GM23338 (cell line): Measurements from ENCODE around the gene ANAPC2. TPM values are rescaled to one million over a fixed set of nuclear protein-coding genes. Genes with fewer than 3 reads are reported as not detected.

Experiments used
- ATAC-seq: fragments of 200-7000 bp; cut with Tn5 transposase; 3 replicates; pipeline ENCODE4 v1.9.1; 2020
- DNase-seq: peaks from one replicate; pipeline ENCODE4 v3.0.0-alpha.2; 2015; ENCODE audit warnings: low spot score
- H2AFZ ChIP-seq: fragments of 200-600 bp; sonication (generic); 2 replicates; pipeline ENCODE4 v1.8.0; 2016; ENCODE audit warnings: antibody characterized with exemption, mild to moderate bottlenecking, moderate library complexity
- H3F3A ChIP-seq: fragments of 200-600 bp; sonication (generic); replicated peaks from 2 replicates; pipeline ENCODE4 v1.8.0; 2017; ENCODE audit warnings: antibody characterized with exemption, mixed run types, low read depth
- H3K27ac ChIP-seq: fragments of 200-600 bp; sonication (generic); 2 replicates; pipeline ENCODE4 v1.6.1; 2016; ENCODE audit warnings: low read depth
- H3K27me3 ChIP-seq: fragments of 200-600 bp; sonication (generic); 2 replicates; pipeline ENCODE4 v1.8.0; 2016; ENCODE audit warnings: mild to moderate bottlenecking, mixed run types, moderate library complexity; ENCODE audit not compliant: insufficient read depth
- H3K36me3 ChIP-seq: fragments of 200-600 bp; sonication (generic); 2 replicates; pipeline ENCODE4 v1.8.0; 2016; ENCODE audit warnings: mild to moderate bottlenecking; ENCODE audit not compliant: insufficient read depth
- H3K4me1 ChIP-seq: fragments of 200-600 bp; sonication (generic); 2 replicates; pipeline ENCODE4 v1.8.0; 2016; ENCODE audit warnings: mild to moderate bottlenecking, moderate library complexity; ENCODE audit not compliant: insufficient read depth
- H3K4me2 ChIP-seq: fragments of 200-600 bp; sonication (generic); 2 replicates; pipeline ENCODE4 v1.7.1; 2017; ENCODE audit warnings: mixed run types
- H3K4me3 ChIP-seq: fragments of 200-600 bp; sonication (generic); 2 replicates; pipeline ENCODE4 v1.6.1; 2016; ENCODE audit warnings: mixed run types
- H3K79me2 ChIP-seq: fragments of 200-600 bp; sonication (generic); replicated peaks from 2 replicates; pipeline ENCODE4 v1.8.0; 2017; ENCODE audit warnings: mild to moderate bottlenecking; ENCODE audit not compliant: insufficient read depth
- H3K9me2 ChIP-seq: fragments of 200-600 bp; sonication (generic); 2 replicates; pipeline ENCODE4 v1.8.0; 2017; ENCODE audit not compliant: insufficient read depth
- H4K20me1 ChIP-seq: fragments of 200-600 bp; sonication (generic); replicated peaks from 2 replicates; pipeline ENCODE4 v1.8.0; 2017; ENCODE audit warnings: mild to moderate bottlenecking; ENCODE audit not compliant: insufficient read depth
- H3K27ac Mint-ChIP-seq: 2 replicates; pipeline ENCODE4 v1.8.0; 2020; ENCODE audit warnings: inconsistent platforms, mild to moderate bottlenecking, moderate library complexity, mixed read lengths
- H3K27me3 Mint-ChIP-seq: 3 replicates; pipeline ENCODE4 v1.8.0; 2022; ENCODE audit warnings: low read depth, mild to moderate bottlenecking, moderate library complexity, mixed read lengths, inconsistent platforms; ENCODE audit not compliant: insufficient read depth, poor library complexity
- H3K36me3 Mint-ChIP-seq: 3 replicates; pipeline ENCODE4 v1.8.0; 2021; ENCODE audit warnings: low read depth, mild to moderate bottlenecking, inconsistent platforms, moderate library complexity, mixed read lengths
- H3K4me1 Mint-ChIP-seq: 3 replicates; pipeline ENCODE4 v1.8.0; 2020; ENCODE audit warnings: mild to moderate bottlenecking, inconsistent platforms, mixed read lengths
- H3K4me3 Mint-ChIP-seq: 3 replicates; pipeline ENCODE4 v1.8.0; 2021; ENCODE audit warnings: moderate library complexity, mild to moderate bottlenecking, inconsistent platforms, mixed read lengths
- H3K9me3 Mint-ChIP-seq: 3 replicates; pipeline ENCODE4 v1.8.0; 2020; ENCODE audit warnings: moderate library complexity, mild to moderate bottlenecking, inconsistent platforms, mixed read lengths
- CREB1 ChIP-seq: fragments of 250-450 bp; sonication (Bioruptor Pico); IDR thresholded peaks from 2 replicates; pipeline ENCODE4 v1.5.0; 2020; ENCODE audit warnings: low read depth, mild to moderate bottlenecking, moderate library complexity
- CTCF ChIP-seq, 2 experiments: fragments of 200-600 bp in 1 of 2; sonication (generic) in 1 of 2; conservative IDR thresholded peaks; 2 replicates each; pipeline versions ENCODE4 v1.5.1 to v1.6.1; 2016 to 2017; ENCODE audit warnings: antibody characterized with exemption in 2 of 2, low read depth in 2 of 2, mild to moderate bottlenecking in 2 of 2, moderate library complexity in 1 of 2
- EZH2 ChIP-seq: fragments of 200-600 bp; sonication (generic); IDR thresholded peaks from one replicate; pipeline ENCODE4 v1.8.0; 2017; ENCODE audit warnings: antibody characterized with exemption, mild to moderate bottlenecking, low read depth; ENCODE audit not compliant: unreplicated experiment
- EZH2phosphoT487 ChIP-seq: fragments of 200-600 bp; sonication (generic); IDR thresholded peaks from one replicate; pipeline ENCODE4 v1.8.1; 2018; ENCODE audit warnings: antibody characterized with exemption; ENCODE audit not compliant: unreplicated experiment
- NANOG ChIP-seq: IDR thresholded peaks from 2 replicates; pipeline ENCODE4 v1.6.1; 2016; ENCODE audit warnings: antibody characterized with exemption, borderline replicate concordance
- POLR2AphosphoS5 ChIP-seq: IDR thresholded peaks from 2 replicates; pipeline ENCODE4 v1.6.1; 2016; ENCODE audit warnings: antibody characterized with exemption, low read depth
- REST ChIP-seq: IDR thresholded peaks from one replicate; pipeline ENCODE4 v1.6.1; 2018; ENCODE audit warnings: antibody characterized with exemption; ENCODE audit not compliant: unreplicated experiment
- STAT1 ChIP-seq: IDR thresholded peaks from one replicate; pipeline ENCODE4 v1.6.1; 2016; ENCODE audit warnings: antibody characterized with exemption; ENCODE audit not compliant: unreplicated experiment
- ZNF114 ChIP-seq: fragments of 250-450 bp; sonication (Bioruptor Pico); IDR thresholded peaks from 2 replicates; pipeline ENCODE4 v1.5.0; 2020; ENCODE audit warnings: mild to moderate bottlenecking, moderate library complexity
- ZNF331 ChIP-seq: fragments of 250-450 bp; sonication (Bioruptor Pico); IDR thresholded peaks from 2 replicates; pipeline ENCODE4 v1.5.0; 2020; ENCODE audit warnings: low read depth, mild to moderate bottlenecking, moderate library complexity
- polyA plus RNA-seq: library from polyadenylated mRNA; unstranded; fragments of >200 nt; fragmentation: Nextera tagmentation; extraction: Ambion mirVana; gene quantifications from 2 replicates; pipeline ENCODE4 v1.2.1, GENCODE V29; 2016
- total RNA-seq: library from RNA; depleted of rRNA; stranded (reverse); fragments of >200 nt; shearing (Covaris generic); gene quantifications from 2 replicates; pipeline ENCODE4 v1.2.3, GENCODE V29; 2014
- TF ChIP-seq, protein P1 (sequence below): fragments of 250-450 bp; sonication (Bioruptor Pico); IDR thresholded peaks from 2 replicates; pipeline ENCODE4 v1.5.0; 2020; ENCODE audit warnings: mild to moderate bottlenecking, moderate library complexity

Gene ANAPC2
- total and polyA plus RNA-seq, 2 experiments from 2014 or later = 16.4 to 42.9 TPM

DNA sequence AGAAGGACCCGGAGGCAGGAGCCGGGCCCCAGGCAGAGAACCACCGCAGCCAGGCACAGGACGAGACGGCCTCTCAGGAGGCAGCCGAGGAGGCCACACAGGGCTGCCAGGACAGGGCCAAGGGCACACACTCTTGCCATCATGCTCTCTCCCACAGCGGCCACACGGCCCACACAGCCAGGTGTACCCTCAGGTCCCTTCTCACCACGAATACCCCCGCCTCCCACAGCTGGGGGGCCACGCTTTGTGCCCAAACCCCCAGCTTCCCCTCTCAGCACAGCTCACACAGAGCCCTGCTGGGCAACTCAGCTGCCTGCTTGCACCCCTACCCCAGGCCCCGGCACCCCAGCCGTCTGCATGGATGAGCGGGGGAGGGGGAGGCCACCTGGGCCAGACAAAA is 5.4 kb upstream of the ANAPC2 start:
- Histone ChIP-seq H3K9me2 (no peaks in the 10 kb centered on the region), H3K36me3 (no peaks in the 10 kb centered on the region), H3K27ac (no peak overlapping the region), H3K79me2 (peaks cover 42% of the 10 kb centered on the region), H3K27me3 (no peaks in the 10 kb centered on the region), H4K20me1 (no peaks in the 10 kb centered on the region; the same call in 1 of the 2 replicates), H3K4me1 (peaks cover 6% of the 10 kb centered on the region), H3F3A (no peaks in the 10 kb centered on the region), H3K4me3 (no peak overlapping the region), H2AFZ (no peak overlapping the region), H3K4me2 (no peak overlapping the region)
- H3K27ac Mint-ChIP-seq = no peak overlapping the region
- ATAC-seq = peak; percentile 4; the same call in 1 of the 3 replicates
- H3K4me3 Mint-ChIP-seq = no peak overlapping the region
- H3K9me3 Mint-ChIP-seq = no peaks in the 10 kb centered on the region; the same call in 2 of the 3 replicates
- H3K36me3 Mint-ChIP-seq = peaks cover 5% of the 10 kb centered on the region
- TF ChIP-seq ZNF331 (CRISPR knock-in tag) = no peak
- TF ChIP-seq ZNF114 (CRISPR knock-in tag) = no peak
- TF ChIP-seq CTCF (conservative IDR thresholded peaks at IDR 0.05; ENCODE audit: low read depth in 2 of 2) = no peak
- TF ChIP-seq STAT1 = no peak
- TF ChIP-seq POLR2AphosphoS5 = no peak
- TF ChIP-seq, protein P1, sequence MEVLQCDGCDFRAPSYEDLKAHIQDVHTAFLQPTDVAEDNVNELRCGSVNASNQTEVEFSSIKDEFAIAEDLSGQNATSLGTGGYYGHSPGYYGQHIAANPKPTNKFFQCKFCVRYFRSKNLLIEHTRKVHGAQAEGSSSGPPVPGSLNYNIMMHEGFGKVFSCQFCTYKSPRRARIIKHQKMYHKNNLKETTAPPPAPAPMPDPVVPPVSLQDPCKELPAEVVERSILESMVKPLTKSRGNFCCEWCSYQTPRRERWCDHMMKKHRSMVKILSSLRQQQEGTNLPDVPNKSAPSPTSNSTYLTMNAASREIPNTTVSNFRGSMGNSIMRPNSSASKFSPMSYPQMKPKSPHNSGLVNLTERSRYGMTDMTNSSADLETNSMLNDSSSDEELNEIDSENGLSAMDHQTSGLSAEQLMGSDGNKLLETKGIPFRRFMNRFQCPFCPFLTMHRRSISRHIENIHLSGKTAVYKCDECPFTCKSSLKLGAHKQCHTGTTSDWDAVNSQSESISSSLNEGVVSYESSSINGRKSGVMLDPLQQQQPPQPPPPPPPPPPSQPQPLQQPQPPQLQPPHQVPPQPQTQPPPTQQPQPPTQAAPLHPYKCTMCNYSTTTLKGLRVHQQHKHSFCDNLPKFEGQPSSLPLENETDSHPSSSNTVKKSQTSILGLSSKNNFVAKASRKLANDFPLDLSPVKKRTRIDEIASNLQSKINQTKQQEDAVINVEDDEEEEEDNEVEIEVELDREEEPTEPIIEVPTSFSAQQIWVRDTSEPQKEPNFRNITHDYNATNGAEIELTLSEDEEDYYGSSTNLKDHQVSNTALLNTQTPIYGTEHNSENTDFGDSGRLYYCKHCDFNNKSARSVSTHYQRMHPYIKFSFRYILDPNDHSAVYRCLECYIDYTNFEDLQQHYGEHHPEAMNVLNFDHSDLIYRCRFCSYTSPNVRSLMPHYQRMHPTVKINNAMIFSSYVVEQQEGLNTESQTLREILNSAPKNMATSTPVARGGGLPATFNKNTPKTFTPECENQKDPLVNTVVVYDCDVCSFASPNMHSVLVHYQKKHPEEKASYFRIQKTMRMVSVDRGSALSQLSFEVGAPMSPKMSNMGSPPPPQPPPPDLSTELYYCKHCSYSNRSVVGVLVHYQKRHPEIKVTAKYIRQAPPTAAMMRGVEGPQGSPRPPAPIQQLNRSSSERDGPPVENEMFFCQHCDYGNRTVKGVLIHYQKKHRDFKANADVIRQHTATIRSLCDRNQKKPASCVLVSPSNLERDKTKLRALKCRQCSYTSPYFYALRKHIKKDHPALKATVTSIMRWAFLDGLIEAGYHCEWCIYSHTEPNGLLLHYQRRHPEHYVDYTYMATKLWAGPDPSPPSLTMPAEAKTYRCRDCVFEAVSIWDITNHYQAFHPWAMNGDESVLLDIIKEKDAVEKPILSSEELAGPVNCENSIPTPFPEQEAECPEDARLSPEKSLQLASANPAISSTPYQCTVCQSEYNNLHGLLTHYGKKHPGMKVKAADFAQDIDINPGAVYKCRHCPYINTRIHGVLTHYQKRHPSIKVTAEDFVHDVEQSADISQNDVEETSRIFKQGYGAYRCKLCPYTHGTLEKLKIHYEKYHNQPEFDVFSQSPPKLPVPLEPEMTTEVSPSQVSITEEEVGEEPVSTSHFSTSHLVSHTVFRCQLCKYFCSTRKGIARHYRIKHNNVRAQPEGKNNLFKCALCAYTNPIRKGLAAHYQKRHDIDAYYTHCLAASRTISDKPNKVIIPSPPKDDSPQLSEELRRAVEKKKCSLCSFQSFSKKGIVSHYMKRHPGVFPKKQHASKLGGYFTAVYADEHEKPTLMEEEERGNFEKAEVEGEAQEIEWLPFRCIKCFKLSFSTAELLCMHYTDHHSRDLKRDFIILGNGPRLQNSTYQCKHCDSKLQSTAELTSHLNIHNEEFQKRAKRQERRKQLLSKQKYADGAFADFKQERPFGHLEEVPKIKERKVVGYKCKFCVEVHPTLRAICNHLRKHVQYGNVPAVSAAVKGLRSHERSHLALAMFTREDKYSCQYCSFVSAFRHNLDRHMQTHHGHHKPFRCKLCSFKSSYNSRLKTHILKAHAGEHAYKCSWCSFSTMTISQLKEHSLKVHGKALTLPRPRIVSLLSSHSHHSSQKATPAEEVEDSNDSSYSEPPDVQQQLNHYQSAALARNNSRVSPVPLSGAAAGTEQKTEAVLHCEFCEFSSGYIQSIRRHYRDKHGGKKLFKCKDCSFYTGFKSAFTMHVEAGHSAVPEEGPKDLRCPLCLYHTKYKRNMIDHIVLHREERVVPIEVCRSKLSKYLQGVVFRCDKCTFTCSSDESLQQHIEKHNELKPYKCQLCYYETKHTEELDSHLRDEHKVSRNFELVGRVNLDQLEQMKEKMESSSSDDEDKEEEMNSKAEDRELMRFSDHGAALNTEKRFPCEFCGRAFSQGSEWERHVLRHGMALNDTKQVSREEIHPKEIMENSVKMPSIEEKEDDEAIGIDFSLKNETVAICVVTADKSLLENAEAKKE = no peak
- TF ChIP-seq CREB1 (CRISPR knock-in tag) = no peak
- no peak for TF ChIP-seq EZH2phosphoT487
- no peak for TF ChIP-seq REST
- no peak for TF ChIP-seq NANOG
- no peak for TF ChIP-seq EZH2
- H3K4me1 Mint-ChIP-seq = peaks cover 18% of the 10 kb centered on the region
- H3K27me3 Mint-ChIP-seq = peaks cover 6% of the 10 kb centered on the region
- no peak for DNase-seq
